Activated CD4-positive, alpha-beta T cell treated with anti-CD3 and anti-CD28 coated beads for 4 hours (primary cell): ENCODE data around the gene MOSPD3.

ENCODE experiments used
- DNase-seq, 2 donors: peaks; one replicate each; pipeline ENCODE4 v3.0.0-alpha.2; 2020

Gene MOSPD3

GRCh38 chr7:100595188-100595587 lies 17.2 kb upstream of the MOSPD3 start:
- no peak for DNase-seq

- no peak for DNase-seq
Observed at GRCh38 chr7:100598425-100598824, 13.9 kb upstream of the MOSPD3 start.

GRCh38 chr7:100599911-100600729 lies 12.2 kb upstream of the MOSPD3 start:
- DNase-seq: no peak

- no peak for DNase-seq
Observed at GRCh38 chr7:100600730-100601038, 11.7 kb upstream of the MOSPD3 start.

GRCh38 chr7:100602889-100603725 lies 9.2 kb upstream of the MOSPD3 start:
- no peak for DNase-seq

GRCh38 chr7:100603726-100604027 lies 8.7 kb upstream of the MOSPD3 start:
- no peak for DNase-seq

- peak; percentile 63 to 71 for DNase-seq
Observed at GRCh38 chr7:100604028-100604975, 8.0 kb upstream of the MOSPD3 start.

- DNase-seq: peak; percentile 20 to 36
Observed at GRCh38 chr7:100604976-100605911, 7.1 kb upstream of the MOSPD3 start.

GRCh38 chr7:100606313-100606712 lies 6.0 kb upstream of the MOSPD3 start:
- no peak for DNase-seq

GRCh38 chr7:100607111-100607510 lies 5.2 kb upstream of the MOSPD3 start:
- DNase-seq: no peak

- no peak for DNase-seq
Observed at GRCh38 chr7:100609958-100610357, 2.4 kb upstream of the MOSPD3 start.

- peak in 1 of 2 donors; percentile 27 for DNase-seq
Observed at GRCh38 chr7:100612730-100613390, 520 bp downstream of the MOSPD3 start.

GRCh38 chr7:100613412-100614175 lies 1.3 kb downstream of the MOSPD3 start:
- DNase-seq: no peak

GRCh38 chr7:100614308-100614861 lies 2.0 kb downstream of the MOSPD3 start:
- no peak for DNase-seq

- DNase-seq: no peak
Observed at GRCh38 chr7:100620239-100620638, 7.9 kb downstream of the MOSPD3 start.

- DNase-seq: no peak
Observed at GRCh38 chr7:100620804-100621203, 8.5 kb downstream of the MOSPD3 start.

GRCh38 chr7:100621554-100621953 lies 9.2 kb downstream of the MOSPD3 start:
- no peak for DNase-seq

GRCh38 chr7:100623951-100624824 lies 11.8 kb downstream of the MOSPD3 start:
- no peak for DNase-seq

GRCh38 chr7:100626055-100626454 lies 13.7 kb downstream of the MOSPD3 start:
- DNase-seq: no peak
